ENCODE measurements around the gene VPS25. TPM values are rescaled to one million over a fixed set of nuclear protein-coding genes. Genes with fewer than 3 reads are reported as not detected.

The VPS25 gene
- total and polyA plus RNA-seq, 11 donors = 32.7 to 88.4 (median 37.9) TPM

DNA sequence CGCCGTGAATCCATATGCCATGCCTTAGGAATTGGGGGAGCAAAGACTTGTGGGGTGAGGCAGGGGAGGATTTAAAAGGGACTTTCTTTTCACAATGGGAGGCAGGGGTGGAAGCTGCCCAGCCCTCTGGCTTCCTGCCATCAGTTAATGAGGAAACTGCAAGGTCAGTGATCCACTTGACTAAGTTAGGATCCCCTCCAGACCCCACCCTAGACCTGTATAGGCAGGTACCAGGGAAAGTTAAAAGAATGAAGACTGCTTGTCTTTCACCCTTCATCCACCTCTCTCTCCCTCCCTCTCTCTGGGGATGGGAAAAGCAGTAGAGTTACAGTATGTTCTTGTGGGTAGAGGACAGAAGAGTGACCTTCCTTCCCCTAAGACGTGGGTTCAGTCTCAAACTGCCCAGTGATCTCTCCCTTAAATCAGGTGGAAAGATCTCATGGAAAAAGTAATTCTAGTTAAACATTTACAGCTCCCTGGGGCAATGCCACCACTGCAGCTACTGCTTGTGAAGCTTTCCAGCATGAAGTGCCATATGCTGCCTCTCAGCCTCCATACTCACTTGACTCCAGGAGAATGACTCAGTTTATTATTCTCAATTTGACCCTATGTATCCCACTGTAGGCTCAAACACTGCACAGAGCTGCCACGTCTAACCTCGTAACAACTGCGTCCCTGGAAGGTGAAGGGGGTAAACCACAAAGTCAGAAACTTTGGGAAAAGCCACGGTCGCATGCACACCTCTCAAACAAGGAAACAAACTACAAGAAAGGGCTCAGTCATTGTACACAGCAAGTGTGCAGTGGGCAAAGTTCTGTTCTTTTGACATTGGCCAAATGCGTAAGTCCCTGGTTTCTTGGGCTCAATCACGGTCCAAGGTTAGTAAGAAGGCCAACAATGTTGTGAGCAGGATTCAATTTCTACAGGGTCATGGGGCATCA is 24.1 kb downstream of the VPS25 start:
- 78 to 90% (median 84%) methylated on average over 10 of the region's 10 CpGs for WGBS, 4 donors
- peaks cover 0 to 18% (median 4%) of the 10 kb centered on the region in 9 donors for H3K36me3 ChIP-seq
- peaks cover 3 to 25% (median 16%) of the 10 kb centered on the region in 12 donors for H3K4me1 ChIP-seq
- DNase-seq (no peak), ATAC-seq (no peak)
- H3K4me3 ChIP-seq = peak overlapping the region in 11 of 12 donors; percentile 71 to 96 (median 90)
- no peaks in the 10 kb centered on the region for H3K9me3 ChIP-seq
- intact Hi-C loops (cut with DNase I) = no loop called here
- H3K27me3 ChIP-seq = no peaks in the 10 kb centered on the region
- TF ChIP-seq POLR2A (IDR thresholded peaks at IDR 0.05) = no peak
- TF ChIP-seq, protein P1, sequence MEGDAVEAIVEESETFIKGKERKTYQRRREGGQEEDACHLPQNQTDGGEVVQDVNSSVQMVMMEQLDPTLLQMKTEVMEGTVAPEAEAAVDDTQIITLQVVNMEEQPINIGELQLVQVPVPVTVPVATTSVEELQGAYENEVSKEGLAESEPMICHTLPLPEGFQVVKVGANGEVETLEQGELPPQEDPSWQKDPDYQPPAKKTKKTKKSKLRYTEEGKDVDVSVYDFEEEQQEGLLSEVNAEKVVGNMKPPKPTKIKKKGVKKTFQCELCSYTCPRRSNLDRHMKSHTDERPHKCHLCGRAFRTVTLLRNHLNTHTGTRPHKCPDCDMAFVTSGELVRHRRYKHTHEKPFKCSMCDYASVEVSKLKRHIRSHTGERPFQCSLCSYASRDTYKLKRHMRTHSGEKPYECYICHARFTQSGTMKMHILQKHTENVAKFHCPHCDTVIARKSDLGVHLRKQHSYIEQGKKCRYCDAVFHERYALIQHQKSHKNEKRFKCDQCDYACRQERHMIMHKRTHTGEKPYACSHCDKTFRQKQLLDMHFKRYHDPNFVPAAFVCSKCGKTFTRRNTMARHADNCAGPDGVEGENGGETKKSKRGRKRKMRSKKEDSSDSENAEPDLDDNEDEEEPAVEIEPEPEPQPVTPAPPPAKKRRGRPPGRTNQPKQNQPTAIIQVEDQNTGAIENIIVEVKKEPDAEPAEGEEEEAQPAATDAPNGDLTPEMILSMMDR (IDR thresholded peaks at IDR 0.05) = no peak
- peak overlapping the region in 4 of 12 donors; percentile 80 to 89 (median 88) for H3K27ac ChIP-seq

GRCh38 chr17:42798011-42798382 is 24.7 kb downstream of the VPS25 start:
- no peak for DNase-seq
- no peak for TF ChIP-seq POLR2A (IDR thresholded peaks at IDR 0.05)
- TF ChIP-seq, protein P1 (IDR thresholded peaks at IDR 0.05) = no peak
- H3K9me3 ChIP-seq = no peaks in the 10 kb centered on the region
- H3K4me1 ChIP-seq = peaks cover 3 to 25% (median 16%) of the 10 kb centered on the region in 12 donors
- no peak for ATAC-seq
- H3K27me3 ChIP-seq = no peaks in the 10 kb centered on the region
- WGBS, 4 donors = 17 to 27% (median 23%) methylated on average over 10 of the region's 10 CpGs
- peak overlapping the region; percentile 71 to 96 (median 91) for H3K4me3 ChIP-seq
- intact Hi-C loops (cut with DNase I) = no loop called here
- H3K36me3 ChIP-seq = peaks cover 0 to 18% (median 4%) of the 10 kb centered on the region in 9 donors
- H3K27ac ChIP-seq = peak overlapping the region in 11 of 12 donors; percentile 76 to 89 (median 80)

DNA sequence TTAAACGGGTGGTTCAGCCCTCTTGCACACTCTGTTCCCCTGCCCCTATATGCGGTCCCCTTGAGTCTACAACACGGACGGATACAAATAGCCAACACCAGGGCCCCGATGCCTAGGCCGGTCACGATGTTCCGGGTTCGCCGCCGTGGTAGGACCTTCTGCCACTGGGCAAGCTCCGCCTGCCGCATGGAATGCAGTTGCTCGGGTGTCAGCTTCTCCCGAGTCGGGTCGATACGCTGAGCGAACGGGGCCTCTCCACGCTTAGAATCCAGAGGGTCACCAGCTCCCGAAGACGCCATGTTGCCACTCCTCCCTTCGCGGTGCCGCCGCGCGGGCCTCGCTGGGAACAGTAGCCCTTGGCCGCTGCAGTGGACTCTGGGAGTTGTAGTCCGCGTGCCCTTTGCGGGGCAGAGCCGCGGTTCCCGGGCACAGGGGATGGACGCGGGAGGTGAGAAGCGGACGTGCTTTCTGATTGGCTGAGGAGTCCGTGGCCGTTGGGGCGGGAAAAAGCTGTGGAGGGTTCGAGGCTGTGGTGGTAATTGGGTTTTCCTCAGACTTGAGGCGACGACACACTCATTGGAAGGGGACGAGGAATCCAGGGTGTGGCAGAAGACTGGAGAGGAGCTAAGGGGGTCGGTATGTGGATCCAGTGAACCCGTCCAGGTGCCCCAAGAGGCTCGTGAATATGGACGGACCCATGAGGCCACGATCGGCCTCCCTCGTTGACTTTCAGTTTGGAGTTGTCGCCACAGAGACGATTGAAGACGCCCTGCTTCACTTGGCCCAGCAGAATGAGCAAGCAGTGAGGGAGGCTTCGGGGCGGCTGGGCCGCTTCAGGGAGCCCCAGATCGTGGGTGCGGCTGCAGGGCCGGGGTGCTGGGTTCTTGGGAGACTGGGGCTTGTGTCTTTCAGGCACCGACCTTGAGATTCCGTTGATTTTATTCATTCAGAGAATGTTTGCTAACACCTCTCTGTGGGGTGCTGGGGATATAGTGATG is 25.4 kb downstream of the VPS25 start, which contains the start of the genes CNTD1 and COA3:
Gene CNTD1 (plus strand): TSS at position 479 of the 998 bp plus-strand sequence. CDS start 207 bp downstream, at position 686.
Gene COA3 (minus strand): TSS at position 322 of the 998 bp plus-strand sequence. CDS start 23 bp downstream, at position 299.
- no peak for TF ChIP-seq POLR2A (IDR thresholded peaks at IDR 0.05)
- TF ChIP-seq, protein P1 (IDR thresholded peaks at IDR 0.05) = peak in 1 of 12 donors; percentile 3
- WGBS, 4 donors = 25 to 26% (median 26%) methylated on average over 61 to 66 of the region's 66 CpGs
- Histone ChIP-seq H3K9me3 (no peaks in the 10 kb centered on the region), H3K4me1 (peaks cover 3 to 25% (median 16%) of the 10 kb centered on the region in 12 donors), H3K4me3 (peak within 1 kb of the TSS; percentile 71 to 96 (median 91)), H3K27ac (peak within 1 kb of the TSS in 11 of 12 donors; percentile 76 to 89 (median 80)), H3K27me3 (no peaks in the 10 kb centered on the region), H3K36me3 (peaks cover 0 to 18% (median 4%) of the 10 kb centered on the region in 9 donors)
- peak; percentile 87 to 93 (median 91) for DNase-seq
- intact Hi-C loops (cut with DNase I) = no loop called here
- peak; percentile 96 to 99 (median 98) for ATAC-seq

All from heart left ventricle (tissue), 16 donors.